Spleen (tissue), 11 donors: ENCODE measurements around the gene NAPB. TPM values are rescaled to one million over a fixed set of nuclear protein-coding genes. Genes with fewer than 3 reads are reported as not detected.

ENCODE experiments used
- DNase-seq: peaks from one replicate; pipeline ENCODE4 v3.0.0-alpha.2; 2020
- H3K27ac ChIP-seq, 8 donors: fragments of 200-600 bp; sonication (generic) in 7 of 8; 1 replicate in 4 of 8; 2 replicates in 4 of 8; pipeline versions ENCODE4 v1.5.0 to v1.8.0; 2016 to 2021; ENCODE audit warnings: inconsistent platforms in 4 of 8, mild to moderate bottlenecking in 4 of 8, moderate library complexity in 1 of 8
- H3K27me3 ChIP-seq, 7 donors: fragments of 200-600 bp; sonication (generic) in 6 of 7; replicated peaks in 1 of 7; 1 replicate in 4 of 7; 2 replicates in 3 of 7; pipeline versions ENCODE4 v1.5.0 to v1.8.0; 2016 to 2021; ENCODE audit warnings: inconsistent platforms in 3 of 7, mild to moderate bottlenecking in 1 of 7
- H3K36me3 ChIP-seq, 6 donors: fragments of 200-600 bp; sonication (generic) in 5 of 6; 1 replicate in 4 of 6; 2 replicates in 2 of 6; pipeline versions ENCODE4 v1.5.0 to v1.8.0; 2016 to 2021; ENCODE audit warnings: inconsistent platforms in 2 of 6
- H3K4me1 ChIP-seq, 6 donors: fragments of 200-600 bp; sonication (generic) in 5 of 6; 1 replicate in 3 of 6; 2 replicates in 3 of 6; pipeline versions ENCODE4 v1.5.0 to v1.8.0; 2016 to 2021; ENCODE audit warnings: inconsistent platforms in 3 of 6
- H3K4me3 ChIP-seq, 8 donors: fragments of 200-600 bp; sonication (generic) in 7 of 8; 1 replicate in 4 of 8; 2 replicates in 4 of 8; pipeline versions ENCODE4 v1.5.0 to v1.8.0; 2016 to 2021; ENCODE audit warnings: inconsistent platforms in 4 of 8, mild to moderate bottlenecking in 4 of 8, moderate library complexity in 2 of 8
- H3K9me3 ChIP-seq, 8 donors: fragments of 200-600 bp; sonication (generic) in 7 of 8; 1 replicate in 4 of 8; 2 replicates in 4 of 8; pipeline versions ENCODE4 v1.5.0 to v1.8.0; 2016 to 2021; ENCODE audit warnings: inconsistent platforms in 4 of 8
- POLR2A ChIP-seq, 3 donors: fragments of 450-650 bp; IDR thresholded peaks; one replicate each; pipeline ENCODE4 v1.5.1; 2017; ENCODE audit warnings: antibody characterized with exemption in 3 of 3, mild to moderate bottlenecking in 1 of 3
- POLR2AphosphoS5 ChIP-seq, 3 donors: sonication (generic); formaldehyde crosslinking; IDR thresholded peaks; one replicate each; pipeline ENCODE4 v1.5.1; 2017; ENCODE audit warnings: antibody characterized with exemption in 3 of 3
- WGBS, 5 donors: extraction: QIAGEN DNeasy Blood & Tissue Kit in 3 of 5; methylation state at CpG; one replicate each; pipeline versions ENCODE4 v1.1.5 to v1.1.7; 2013 to 2018; 5-methylcytosine and 5-hydroxymethylcytosine counted together
- intact Hi-C: fragments of 100-400 bp; cut with DNase I; formaldehyde crosslinking; loops from one replicate; pipeline ENCODE4 v1.15.0; 2023; ENCODE audit warnings: low total_unique reads
- polyA plus RNA-seq, 3 donors: library from polyadenylated mRNA; stranded (reverse); fragments of 200-250 nt; gene quantifications; one replicate each; pipeline ENCODE4 v1.2.1, GENCODE V29; 2013
- total RNA-seq, 7 donors: library from RNA; depleted of rRNA in 3 of 7; stranded (reverse); fragments of >200 nt in 3 of 7; fragmentation: NEBNext Ultra II Directional in 4 of 7; extraction: Animal tissue kit (Norgen Biotek cat#: 25700) in 4 of 7; gene quantifications; one replicate each; pipeline versions ENCODE4 v1.1.0 to v1.2.1, GENCODE V29; 2016 to 2021
- TF ChIP-seq, protein P1 (sequence below), 11 experiments: fragments of 200-600 bp in 7 of 11; fragments of 450-650 bp in 4 of 11; sonication (generic) in 4 of 11; IDR thresholded peaks in 8 of 11; conservative IDR thresholded peaks in 3 of 11; 1 replicate in 7 of 11; 2 replicates in 4 of 11; pipeline versions ENCODE4 v1.4.0 to v1.8.0; 2016 to 2021; ENCODE audit warnings: antibody characterized with exemption in 11 of 11, inconsistent platforms in 4 of 11, mild to moderate bottlenecking in 1 of 11
- donor health status: healthy with polysubstance abuse.
- donor health status: DM: no; HTN: no; CAD: no; lungs with moderate emphysema.
- donor health status: DM: no; HTN: no; CAD: no.
- donor health status: Bipolar disorder and iron deficiency.
- donor health status: healthy.
- donor health status: DM: no; HTN: no; CAD: no.
- donor health status: DM: yes; HTN: yes; CAD: no.

Gene NAPB
- total and polyA plus RNA-seq, 10 donors: 3.4 to 31.9 (median 14.0) TPM

- 66 to 81% (median 77%) methylated on average over 5 of the region's 5 CpGs for WGBS, 5 donors
- Histone ChIP-seq H3K4me1 (peaks cover 0 to 5% (median 0%) of the 10 kb centered on the region in 6 donors), H3K9me3 (no peaks in the 10 kb centered on the region), H3K36me3 (no peaks in the 10 kb centered on the region), H3K4me3 (no peak overlapping the region), H3K27ac (no peak overlapping the region), H3K27me3 (no peaks in the 10 kb centered on the region)
- TF ChIP-seq POLR2AphosphoS5 (IDR thresholded peaks at IDR 0.05) (no peak), POLR2A (IDR thresholded peaks at IDR 0.05) (no peak)
- intact Hi-C loops: no loop called here
- DNase-seq: no peak
Measured at GRCh38 chr20:23438661-23439060, 17.4 kb upstream of the NAPB start.

GRCh38 chr20:23437126-23437899, 16.0 kb upstream of the NAPB start:
- Histone ChIP-seq H3K36me3 (no peaks in the 10 kb centered on the region), H3K27ac (no peak overlapping the region), H3K9me3 (no peaks in the 10 kb centered on the region), H3K4me1 (peaks cover 0 to 5% (median 0%) of the 10 kb centered on the region in 6 donors), H3K27me3 (no peaks in the 10 kb centered on the region), H3K4me3 (no peak overlapping the region)
- 79 to 92% (median 87%) methylated on average over 9 of the region's 9 CpGs for whole genome bisulfite sequencing, 5 donors
- intact Hi-C loops: no loop called here
- no peak for TF ChIP-seq POLR2AphosphoS5 (IDR thresholded peaks at IDR 0.05)
- TF ChIP-seq, protein P1, sequence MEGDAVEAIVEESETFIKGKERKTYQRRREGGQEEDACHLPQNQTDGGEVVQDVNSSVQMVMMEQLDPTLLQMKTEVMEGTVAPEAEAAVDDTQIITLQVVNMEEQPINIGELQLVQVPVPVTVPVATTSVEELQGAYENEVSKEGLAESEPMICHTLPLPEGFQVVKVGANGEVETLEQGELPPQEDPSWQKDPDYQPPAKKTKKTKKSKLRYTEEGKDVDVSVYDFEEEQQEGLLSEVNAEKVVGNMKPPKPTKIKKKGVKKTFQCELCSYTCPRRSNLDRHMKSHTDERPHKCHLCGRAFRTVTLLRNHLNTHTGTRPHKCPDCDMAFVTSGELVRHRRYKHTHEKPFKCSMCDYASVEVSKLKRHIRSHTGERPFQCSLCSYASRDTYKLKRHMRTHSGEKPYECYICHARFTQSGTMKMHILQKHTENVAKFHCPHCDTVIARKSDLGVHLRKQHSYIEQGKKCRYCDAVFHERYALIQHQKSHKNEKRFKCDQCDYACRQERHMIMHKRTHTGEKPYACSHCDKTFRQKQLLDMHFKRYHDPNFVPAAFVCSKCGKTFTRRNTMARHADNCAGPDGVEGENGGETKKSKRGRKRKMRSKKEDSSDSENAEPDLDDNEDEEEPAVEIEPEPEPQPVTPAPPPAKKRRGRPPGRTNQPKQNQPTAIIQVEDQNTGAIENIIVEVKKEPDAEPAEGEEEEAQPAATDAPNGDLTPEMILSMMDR (IDR thresholded peaks at IDR 0.05 in 8 of 11, conservative IDR thresholded peaks at IDR 0.05 in 3 of 11): no peak
- no peak for TF ChIP-seq POLR2A (IDR thresholded peaks at IDR 0.05)
- no peak for DNase-seq

DNA sequence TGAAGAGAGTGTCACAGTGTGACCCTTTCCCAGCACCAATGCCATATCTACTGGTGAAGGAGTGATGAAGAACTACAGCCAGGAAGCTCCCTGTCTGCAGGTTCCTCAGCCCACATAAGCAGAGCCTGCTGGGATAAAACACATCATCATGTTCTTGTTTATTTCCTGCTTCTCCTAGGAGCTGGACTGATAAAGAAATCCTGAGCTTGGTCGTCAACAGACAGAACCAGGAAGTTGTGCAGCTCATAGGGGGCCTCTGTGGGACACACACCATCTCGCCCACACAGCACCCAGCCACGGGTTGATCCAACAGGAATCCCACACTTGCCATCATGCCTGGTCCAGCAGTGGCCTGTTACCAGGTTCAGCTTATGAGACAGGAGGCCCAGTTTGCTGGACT, 15.4 kb upstream of the NAPB start:
- Histone ChIP-seq H3K9me3 (no peaks in the 10 kb centered on the region), H3K27ac (no peak overlapping the region), H3K4me3 (no peak overlapping the region), H3K27me3 (no peaks in the 10 kb centered on the region), H3K4me1 (peaks cover 0 to 2% (median 0%) of the 10 kb centered on the region in 6 donors), H3K36me3 (no peaks in the 10 kb centered on the region)
- DNase-seq: no peak
- TF ChIP-seq, protein P1 (IDR thresholded peaks at IDR 0.05 in 8 of 11, conservative IDR thresholded peaks at IDR 0.05 in 3 of 11): no peak
- TF ChIP-seq POLR2AphosphoS5 (IDR thresholded peaks at IDR 0.05) (no peak), POLR2A (IDR thresholded peaks at IDR 0.05) (no peak)
- intact Hi-C loops: no loop called here
- 33 to 62% (median 43%) methylated on average over 3 of the region's 3 CpGs for WGBS, 5 donors

- 72 to 92% (median 79%) methylated on average over 11 of the region's 11 CpGs for WGBS, 5 donors
- no peak overlapping the region for H3K27ac ChIP-seq
- H3K4me1 ChIP-seq: no peaks in the 10 kb centered on the region
- no peaks in the 10 kb centered on the region for H3K36me3 ChIP-seq
- H3K9me3 ChIP-seq: no peaks in the 10 kb centered on the region
- no peak overlapping the region for H3K4me3 ChIP-seq
- H3K27me3 ChIP-seq: no peaks in the 10 kb centered on the region
- DNase-seq: no peak
- intact Hi-C loops: no loop called here
- no peak for TF ChIP-seq POLR2A (IDR thresholded peaks at IDR 0.05)
- TF ChIP-seq, protein P1 (IDR thresholded peaks at IDR 0.05 in 8 of 11, conservative IDR thresholded peaks at IDR 0.05 in 3 of 11): no peak
- TF ChIP-seq POLR2AphosphoS5 (IDR thresholded peaks at IDR 0.05): no peak
Measured at GRCh38 chr20:23435626-23436539, 14.6 kb upstream of the NAPB start.
